ENCODE measurements around the gene GNAS. TPM values are rescaled to one million over a fixed set of nuclear protein-coding genes. Genes with fewer than 3 reads are reported as not detected.

Gene GNAS
- total RNA-seq, 2 donors from 2014 or later = 1,246 to 1,267 TPM

GRCh38 chr20:58810879-58811250 lies 41.7 kb upstream of the GNAS start:
- no peaks in the 10 kb centered on the region for H3K9me3 ChIP-seq (ENCODE audit: control insufficient read depth, low read length)
- TF ChIP-seq, protein P1, sequence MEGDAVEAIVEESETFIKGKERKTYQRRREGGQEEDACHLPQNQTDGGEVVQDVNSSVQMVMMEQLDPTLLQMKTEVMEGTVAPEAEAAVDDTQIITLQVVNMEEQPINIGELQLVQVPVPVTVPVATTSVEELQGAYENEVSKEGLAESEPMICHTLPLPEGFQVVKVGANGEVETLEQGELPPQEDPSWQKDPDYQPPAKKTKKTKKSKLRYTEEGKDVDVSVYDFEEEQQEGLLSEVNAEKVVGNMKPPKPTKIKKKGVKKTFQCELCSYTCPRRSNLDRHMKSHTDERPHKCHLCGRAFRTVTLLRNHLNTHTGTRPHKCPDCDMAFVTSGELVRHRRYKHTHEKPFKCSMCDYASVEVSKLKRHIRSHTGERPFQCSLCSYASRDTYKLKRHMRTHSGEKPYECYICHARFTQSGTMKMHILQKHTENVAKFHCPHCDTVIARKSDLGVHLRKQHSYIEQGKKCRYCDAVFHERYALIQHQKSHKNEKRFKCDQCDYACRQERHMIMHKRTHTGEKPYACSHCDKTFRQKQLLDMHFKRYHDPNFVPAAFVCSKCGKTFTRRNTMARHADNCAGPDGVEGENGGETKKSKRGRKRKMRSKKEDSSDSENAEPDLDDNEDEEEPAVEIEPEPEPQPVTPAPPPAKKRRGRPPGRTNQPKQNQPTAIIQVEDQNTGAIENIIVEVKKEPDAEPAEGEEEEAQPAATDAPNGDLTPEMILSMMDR (conservative IDR thresholded peaks at IDR 0.05) = no peak
- H3K27me3 ChIP-seq (ENCODE audit: control insufficient read depth, insufficient read depth, low read length, poor library complexity, severe bottlenecking) = no peaks in the 10 kb centered on the region
- WGBS, 2 experiments (ENCODE audit: insufficient coverage in 1 of 2, insufficient read length in 1 of 2) = 92 to 94% methylated on average over 9 to 10 of the region's 10 CpGs
- DNase-seq = no peak
- peaks cover 11% of the 10 kb centered on the region for H3K4me1 Mint-ChIP-seq
- H3K36me3 ChIP-seq (ENCODE audit: control insufficient read depth, insufficient read depth, low read length) = no peaks in the 10 kb centered on the region
- H3K27me3 Mint-ChIP-seq (ENCODE audit: insufficient read depth) = no peaks in the 10 kb centered on the region
- no peak overlapping the region for H3K27ac Mint-ChIP-seq
- H3K27ac ChIP-seq (ENCODE audit: low read depth, low read length) = no peak overlapping the region
- H3K4me1 ChIP-seq (ENCODE audit: control insufficient read depth, insufficient read depth, low read length) = no peaks in the 10 kb centered on the region
- H3K4me3 ChIP-seq (ENCODE audit: low read length) = no peak overlapping the region
- no peak overlapping the region for H3K4me3 Mint-ChIP-seq
- no peaks in the 10 kb centered on the region for H3K36me3 Mint-ChIP-seq (ENCODE audit: low read depth)
- H3K9me3 Mint-ChIP-seq = no peaks in the 10 kb centered on the region
- no peak overlapping the region for H3K9ac ChIP-seq (ENCODE audit: extremely low read depth, low read length, poor library complexity, severe bottlenecking)

DNA sequence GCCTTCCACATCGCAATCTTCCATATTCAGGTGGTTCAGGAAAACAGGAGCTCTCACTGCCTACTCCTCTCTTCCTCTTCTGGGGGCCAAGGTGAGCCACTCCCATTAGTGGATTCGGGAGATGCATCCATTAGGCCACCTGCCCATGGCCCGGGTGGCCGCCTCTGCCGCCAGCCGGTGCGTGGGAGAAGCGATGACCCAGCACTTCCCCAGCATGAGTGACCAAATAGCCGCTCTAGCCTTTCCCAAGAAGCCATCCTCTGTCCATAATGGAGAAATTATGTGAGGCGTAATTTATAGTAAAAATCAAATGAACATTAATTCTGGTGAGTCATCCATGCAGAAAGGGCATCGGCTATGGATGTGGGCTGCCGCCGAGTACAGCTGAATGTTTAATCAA lies 41.2 kb upstream of the GNAS start:
- H3K27me3 Mint-ChIP-seq (ENCODE audit: insufficient read depth) = no peaks in the 10 kb centered on the region
- H3K4me1 ChIP-seq (ENCODE audit: control insufficient read depth, insufficient read depth, low read length) = no peaks in the 10 kb centered on the region
- no peak overlapping the region for H3K27ac Mint-ChIP-seq
- peaks cover 11% of the 10 kb centered on the region for H3K4me1 Mint-ChIP-seq
- H3K4me3 ChIP-seq (ENCODE audit: low read length) = no peak overlapping the region
- no peaks in the 10 kb centered on the region for H3K36me3 Mint-ChIP-seq (ENCODE audit: low read depth)
- H3K27ac ChIP-seq (ENCODE audit: low read depth, low read length) = no peak overlapping the region
- no peaks in the 10 kb centered on the region for H3K9me3 ChIP-seq (ENCODE audit: control insufficient read depth, low read length)
- no peak for DNase-seq
- no peak overlapping the region for H3K4me3 Mint-ChIP-seq
- TF ChIP-seq, protein P1 (conservative IDR thresholded peaks at IDR 0.05) = no peak
- H3K9me3 Mint-ChIP-seq = no peaks in the 10 kb centered on the region
- 94 to 96% methylated on average over 7 to 13 of the region's 13 CpGs for WGBS, 2 experiments (ENCODE audit: insufficient coverage in 1 of 2, insufficient read length in 1 of 2)
- H3K27me3 ChIP-seq (ENCODE audit: control insufficient read depth, insufficient read depth, low read length, poor library complexity, severe bottlenecking) = no peaks in the 10 kb centered on the region
- no peak overlapping the region for H3K9ac ChIP-seq (ENCODE audit: extremely low read depth, low read length, poor library complexity, severe bottlenecking)
- no peaks in the 10 kb centered on the region for H3K36me3 ChIP-seq (ENCODE audit: control insufficient read depth, insufficient read depth, low read length)

- H3K27me3 Mint-ChIP-seq (ENCODE audit: insufficient read depth) = no peaks in the 10 kb centered on the region
- TF ChIP-seq, protein P1 (conservative IDR thresholded peaks at IDR 0.05) = no peak
- H3K4me3 ChIP-seq (ENCODE audit: low read length) = no peak overlapping the region
- H3K9me3 Mint-ChIP-seq = no peaks in the 10 kb centered on the region
- H3K27ac ChIP-seq (ENCODE audit: low read depth, low read length) = no peak overlapping the region
- H3K4me3 Mint-ChIP-seq = no peak overlapping the region
- no peaks in the 10 kb centered on the region for H3K9me3 ChIP-seq (ENCODE audit: control insufficient read depth, low read length)
- no peak for DNase-seq
- no peak overlapping the region for H3K9ac ChIP-seq (ENCODE audit: extremely low read depth, low read length, poor library complexity, severe bottlenecking)
- no peaks in the 10 kb centered on the region for H3K4me1 ChIP-seq (ENCODE audit: control insufficient read depth, insufficient read depth, low read length)
- H3K4me1 Mint-ChIP-seq = peaks cover 9% of the 10 kb centered on the region
- no peaks in the 10 kb centered on the region for H3K36me3 ChIP-seq (ENCODE audit: control insufficient read depth, insufficient read depth, low read length)
- no peaks in the 10 kb centered on the region for H3K27me3 ChIP-seq (ENCODE audit: control insufficient read depth, insufficient read depth, low read length, poor library complexity, severe bottlenecking)
- 84 to 97% methylated on average over 7 to 8 of the region's 8 CpGs for WGBS, 2 experiments (ENCODE audit: insufficient coverage in 1 of 2, insufficient read length in 1 of 2)
- H3K27ac Mint-ChIP-seq = no peak overlapping the region
- peaks cover 7% of the 10 kb centered on the region for H3K36me3 Mint-ChIP-seq (ENCODE audit: low read depth)
Observed at GRCh38 chr20:58813369-58813768, 39.1 kb upstream of the GNAS start.
